NK-92 (cell line): Measurements from ENCODE around the gene PDE1A.
"Not testable (repeated sequence)": the region's sequence is repeated elsewhere in the genome, so short reads cannot be mapped to it uniquely, and the experiment has no call there.

Experiments
- DNase-seq: peaks from one replicate; lab custom pipeline; 2025; ENCODE audit not compliant: unreplicated experiment; lab: John Stamatoyannopoulos, UW

PDE1A gene

GRCh38 chr2:182410120-182410519 is 16.7 kb downstream of the PDE1A start:
- DNase-seq = no peak

DNA sequence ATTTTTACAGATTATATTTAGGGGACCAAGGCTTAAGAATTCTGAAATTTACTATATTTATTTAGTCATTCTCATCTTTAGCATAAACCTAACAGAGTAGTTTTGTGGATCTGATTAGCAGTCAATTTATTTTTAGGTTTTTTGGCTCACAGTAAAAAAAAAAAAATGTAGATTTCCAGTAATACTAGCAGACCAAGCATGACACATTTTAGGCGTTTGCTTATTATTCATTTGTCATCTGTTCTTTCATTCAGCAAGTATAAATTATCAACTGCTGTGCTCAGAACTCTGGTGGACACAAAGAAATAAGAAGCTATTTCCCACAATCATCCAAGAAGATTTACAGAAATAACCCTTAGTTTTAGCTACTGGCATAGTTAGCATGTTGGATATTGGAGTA is 20.6 kb downstream of the PDE1A start:
- DNase-seq = no peak

GRCh38 chr2:182404975-182405561 is 21.8 kb downstream of the PDE1A start:
- no peak for DNase-seq

GRCh38 chr2:182404092-182404491 is 22.7 kb downstream of the PDE1A start:
- no peak for DNase-seq

DNA sequence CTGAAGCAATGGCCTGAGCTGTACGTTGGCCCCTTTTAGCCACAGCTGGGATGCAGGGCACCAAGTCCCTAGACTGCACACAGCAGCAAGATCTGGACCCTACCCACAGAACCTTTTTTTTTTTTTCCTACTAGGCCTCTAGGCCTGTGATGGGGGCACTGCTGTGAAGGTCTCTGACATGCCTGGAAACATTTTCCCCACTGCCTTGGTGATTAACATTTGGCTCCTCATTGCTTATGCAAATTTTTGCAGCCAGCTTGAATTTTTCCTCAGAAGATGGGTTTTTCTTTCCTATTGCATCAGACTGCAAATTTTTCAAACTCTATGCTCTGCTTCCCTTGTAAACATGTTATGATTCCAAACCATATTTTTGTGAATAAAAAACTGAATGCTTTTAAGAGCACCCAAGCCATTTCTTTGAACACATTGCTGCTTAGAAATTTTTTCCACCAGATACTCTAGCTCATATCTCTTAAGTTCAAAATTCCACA is 33.5 kb downstream of the PDE1A start:
- DNase-seq = no peak

- no peak for DNase-seq
Observed at GRCh38 chr2:182391443-182391842, 35.4 kb downstream of the PDE1A start.

DNA sequence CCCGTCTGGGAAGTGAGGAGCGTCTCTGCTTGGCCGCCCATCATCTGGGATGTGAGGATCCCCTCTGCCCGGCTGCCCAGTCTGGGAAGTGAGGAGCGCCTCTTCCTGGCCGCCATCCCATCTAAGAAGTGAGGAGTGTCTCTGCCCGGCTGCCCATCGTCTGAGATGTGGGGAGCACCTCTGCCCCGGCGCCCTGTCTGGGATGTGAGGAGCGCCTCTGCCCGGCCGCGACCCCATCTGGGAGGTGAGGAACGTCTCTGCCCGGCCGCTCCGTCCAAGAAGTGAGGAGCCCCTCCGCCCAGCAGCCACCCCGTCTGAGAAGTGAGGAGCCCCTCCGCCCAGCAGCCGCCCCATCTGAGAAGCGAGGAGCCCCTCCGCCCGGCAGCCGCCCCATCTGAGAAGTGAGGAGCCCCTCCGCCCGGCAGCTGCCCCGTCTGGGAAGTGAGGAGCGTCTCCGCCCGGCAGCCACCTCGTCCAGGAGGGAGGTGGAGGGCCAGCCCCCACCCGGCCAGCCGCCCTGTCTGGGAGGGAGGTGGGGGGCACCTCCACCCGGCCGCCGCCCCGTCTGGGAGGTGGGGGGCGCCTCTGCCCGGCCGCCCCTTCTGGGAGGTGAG is 40.5 kb downstream of the PDE1A start:
- not testable (repeated sequence) for DNase-seq

- DNase-seq = no peak
Observed at GRCh38 chr2:182384860-182385259, 42.0 kb downstream of the PDE1A start.

DNA sequence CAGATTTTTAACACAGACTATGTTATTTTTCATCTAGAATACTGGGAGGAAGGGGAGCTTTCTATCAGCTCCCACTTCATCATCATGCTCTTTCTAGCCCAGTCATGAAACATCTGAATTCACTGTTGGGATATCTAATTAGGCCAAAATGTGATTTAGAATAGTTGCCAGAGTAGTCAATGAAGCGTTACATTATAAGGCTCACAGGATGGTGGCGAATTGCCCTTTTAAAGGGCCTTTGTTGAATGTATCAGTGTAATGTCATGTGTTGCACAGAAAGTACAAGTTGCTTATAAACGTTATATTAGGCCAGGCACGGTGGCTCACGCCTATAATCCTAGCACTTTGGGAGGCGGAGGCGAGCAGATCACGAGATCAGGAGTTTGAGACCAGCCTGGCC is 45.6 kb downstream of the PDE1A start:
- DNase-seq = no peak

GRCh38 chr2:182379241-182379640 is 47.6 kb downstream of the PDE1A start:
- no peak for DNase-seq

- DNase-seq = no peak
Observed at GRCh38 chr2:182378759-182379158, 48.1 kb downstream of the PDE1A start.

- DNase-seq = no peak
Observed at GRCh38 chr2:182377467-182377866, 49.4 kb downstream of the PDE1A start.

- DNase-seq = no peak
Observed at GRCh38 chr2:182375862-182376261, 51.0 kb downstream of the PDE1A start.

DNA sequence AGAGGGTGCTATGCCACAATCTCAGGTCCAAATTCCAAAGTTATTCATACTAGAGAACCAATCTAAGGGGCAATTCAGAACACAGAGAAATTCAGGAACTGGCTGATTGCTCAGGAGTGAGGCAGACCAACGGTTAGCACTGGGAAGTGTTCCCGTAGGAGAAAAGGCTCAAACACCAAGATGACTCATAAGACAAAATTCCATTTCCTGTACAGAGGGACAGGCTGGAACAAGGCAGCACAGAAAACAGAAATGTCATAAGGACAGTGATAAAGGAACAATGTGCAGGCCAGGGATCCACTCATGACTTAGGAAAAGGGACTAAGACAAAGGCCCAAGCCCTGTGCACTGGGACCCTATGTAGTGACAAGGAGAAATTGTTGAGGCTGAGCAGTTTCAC is 54.2 kb downstream of the PDE1A start:
- DNase-seq = no peak

- DNase-seq = no peak
Observed at GRCh38 chr2:182368996-182369395, 57.8 kb downstream of the PDE1A start.

- no peak for DNase-seq
Observed at GRCh38 chr2:182368446-182368845, 58.4 kb downstream of the PDE1A start.

- no peak for DNase-seq
Observed at GRCh38 chr2:182367401-182367800, 59.4 kb downstream of the PDE1A start.

- DNase-seq = no peak
Observed at GRCh38 chr2:182366628-182367027, 60.2 kb downstream of the PDE1A start.

- no peak for DNase-seq
Observed at GRCh38 chr2:182365855-182366254, 61.0 kb downstream of the PDE1A start.

DNA sequence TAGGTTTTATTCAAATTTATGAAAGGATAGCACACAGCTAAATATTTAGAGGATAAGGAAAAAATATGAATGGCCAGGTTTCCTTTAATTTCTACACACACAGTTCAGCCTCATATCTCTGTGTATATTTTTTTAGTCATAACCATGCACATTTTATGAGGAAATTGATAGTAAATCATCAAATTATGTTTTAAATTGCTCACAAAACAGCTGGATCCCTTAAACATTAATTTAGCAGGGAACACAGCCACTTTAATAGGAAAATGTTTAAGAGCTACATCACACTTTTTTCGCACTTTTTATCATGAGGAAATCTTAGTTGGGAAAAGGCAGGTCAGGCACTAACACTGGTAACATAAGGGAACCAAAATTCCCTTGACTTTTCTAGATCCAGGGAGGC is 65.4 kb downstream of the PDE1A start:
- DNase-seq = no peak

DNA sequence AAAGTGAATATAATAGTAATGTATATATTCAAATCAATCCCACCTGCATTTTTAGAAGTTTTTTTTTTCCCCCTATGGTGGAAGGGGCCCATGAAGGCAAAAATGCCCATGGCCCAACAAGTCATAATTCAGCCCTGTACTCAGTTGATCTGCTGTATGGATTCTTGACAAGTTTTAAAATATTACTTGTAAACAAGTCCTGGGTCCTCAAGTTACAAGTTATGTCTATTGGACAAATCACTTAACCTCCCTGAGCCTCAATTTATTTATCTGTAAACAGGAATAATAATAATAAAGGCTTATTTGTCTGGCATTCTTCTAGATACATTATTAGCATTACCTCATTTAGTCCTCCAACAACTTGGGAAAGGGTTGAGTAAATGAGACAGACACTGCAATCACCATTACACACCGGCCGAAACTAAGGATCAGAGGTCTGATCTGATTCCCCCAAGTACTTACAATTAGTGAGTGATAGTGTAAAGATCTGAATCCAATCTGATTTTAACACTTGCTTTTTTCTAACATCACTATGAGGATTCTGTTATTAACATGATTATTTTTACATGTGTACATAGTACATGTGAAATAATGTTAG is 66.1 kb downstream of the PDE1A start:
- no peak for DNase-seq

GRCh38 chr2:182359990-182360662 is 66.7 kb downstream of the PDE1A start:
- no peak for DNase-seq
